A673 (cell line): Measurements from ENCODE around the gene CCDC134. TPM values are rescaled to one million over a fixed set of nuclear protein-coding genes. Genes with fewer than 3 reads are reported as not detected.

Experiments used
- BruUV-seq: library from RNA; stranded (reverse); fragments of 400-500 nt; replicated peaks from 2 replicates; lab custom pipeline; 2021; lab: Mats Ljungman, UMichigan
- CTCF ChIA-PET: fragments of 300-600 bp; sonication (Branson Sonifier 250); formaldehyde crosslinking; loops from one replicate; lab custom pipeline; 2022; ENCODE audit warnings: antibody characterized with exemption; lab: Charles Lee
- POLR2A ChIA-PET: fragments of 300-600 bp; sonication (Branson Sonifier 250); formaldehyde crosslinking; loops from one replicate; lab custom pipeline; 2022; ENCODE audit warnings: antibody characterized with exemption; ENCODE audit not compliant: low non-redundant PET; lab: Charles Lee
- DNase-seq: peaks from one replicate; pipeline ENCODE4 v3.0.0-alpha.2; 2015; ENCODE audit warnings: low spot score
- H3K27ac ChIP-seq: fragments of 200-600 bp; sonication (generic); 2 replicates; pipeline ENCODE4 v1.5.1; 2016; ENCODE audit warnings: mixed run types, low read depth, mild to moderate bottlenecking, mixed read lengths, antibody characterized with exemption, low read length; ENCODE audit not compliant: poor library complexity, severe bottlenecking
- H3K27me3 ChIP-seq: fragments of 200-600 bp; sonication (generic); replicated peaks from 2 replicates; pipeline ENCODE4 v1.6.1; 2017; ENCODE audit warnings: mixed run types, low read depth, mild to moderate bottlenecking, mixed read lengths, antibody characterized with exemption, low read length; ENCODE audit not compliant: insufficient read depth, poor library complexity
- H3K36me3 ChIP-seq: fragments of 200-600 bp; sonication (generic); 2 replicates; pipeline ENCODE4 v1.6.1; 2016; ENCODE audit warnings: mixed run types, mild to moderate bottlenecking, mixed read lengths, antibody characterized with exemption, low read length; ENCODE audit not compliant: insufficient read depth, poor library complexity, severe bottlenecking
- H3K4me1 ChIP-seq: fragments of 200-600 bp; sonication (generic); 2 replicates; pipeline ENCODE4 v1.6.1; 2017; ENCODE audit warnings: mixed run types, mild to moderate bottlenecking, mixed read lengths, antibody characterized with exemption, low read length; ENCODE audit not compliant: insufficient read depth, poor library complexity, severe bottlenecking
- H3K4me3 ChIP-seq: fragments of 200-600 bp; sonication (generic); 2 replicates; pipeline ENCODE4 v1.5.1; 2016; ENCODE audit warnings: low read depth, mixed run types, mild to moderate bottlenecking, mixed read lengths, low read length; ENCODE audit not compliant: poor library complexity, severe bottlenecking
- H3K9me3 ChIP-seq: fragments of 200-600 bp; sonication (generic); 2 replicates; pipeline ENCODE4 v1.6.1; 2016; ENCODE audit warnings: mixed run types, low read depth, mild to moderate bottlenecking, mixed read lengths, antibody characterized with exemption, low read length; ENCODE audit not compliant: poor library complexity, severe bottlenecking
- EZH2 ChIP-seq: fragments of 200-600 bp; sonication (generic); IDR thresholded peaks from 2 replicates; pipeline ENCODE4 v1.6.1; 2017; ENCODE audit warnings: borderline replicate concordance, low read depth, mild to moderate bottlenecking, mixed read lengths, antibody characterized with exemption, low read length; ENCODE audit not compliant: poor library complexity, severe bottlenecking
- intact Hi-C: fragments of 100-400 bp; cut with micrococcal nuclease; formaldehyde crosslinking; loops from one replicate; pipeline ENCODE4 v1.10.0; 2022; ENCODE audit not compliant: unreplicated experiment
- total RNA-seq: library from RNA; stranded (reverse); gene quantifications from 2 replicates; pipeline ENCODE4 v1.2.3, GENCODE V29; 2021
- TF ChIP-seq, protein P1 (sequence below): fragments of 300-800, 200-600 bp; sonication (generic); conservative IDR thresholded peaks from 2 replicates; pipeline ENCODE4 v1.5.1; 2017; ENCODE audit warnings: low read depth, mild to moderate bottlenecking, antibody characterized with exemption, low read length, moderate library complexity, mixed read lengths

The CCDC134 gene
- total RNA-seq, 1 experiment from 2014 or later, result 27.4 TPM

DNA sequence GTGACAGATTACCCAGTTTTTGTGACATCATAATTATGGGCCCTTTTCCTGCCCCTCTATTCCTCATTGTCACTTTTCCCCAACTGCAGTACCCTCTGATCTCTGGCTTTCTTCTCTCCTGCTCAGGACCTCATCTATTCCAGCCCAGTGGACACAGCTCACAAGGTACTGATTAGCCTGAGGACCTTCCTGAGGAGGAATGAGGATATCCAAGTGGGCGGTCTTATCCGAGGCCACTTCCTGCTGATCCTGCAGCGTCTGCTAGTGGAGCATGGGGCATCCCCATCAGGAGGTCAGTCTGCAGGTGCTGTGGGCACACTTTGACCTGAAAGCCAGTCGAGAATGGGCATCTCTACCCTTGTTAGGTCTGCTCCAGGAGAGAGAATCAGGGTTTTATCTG is 24.5 kb upstream of the CCDC134 start:
- TF ChIP-seq, protein P1, sequence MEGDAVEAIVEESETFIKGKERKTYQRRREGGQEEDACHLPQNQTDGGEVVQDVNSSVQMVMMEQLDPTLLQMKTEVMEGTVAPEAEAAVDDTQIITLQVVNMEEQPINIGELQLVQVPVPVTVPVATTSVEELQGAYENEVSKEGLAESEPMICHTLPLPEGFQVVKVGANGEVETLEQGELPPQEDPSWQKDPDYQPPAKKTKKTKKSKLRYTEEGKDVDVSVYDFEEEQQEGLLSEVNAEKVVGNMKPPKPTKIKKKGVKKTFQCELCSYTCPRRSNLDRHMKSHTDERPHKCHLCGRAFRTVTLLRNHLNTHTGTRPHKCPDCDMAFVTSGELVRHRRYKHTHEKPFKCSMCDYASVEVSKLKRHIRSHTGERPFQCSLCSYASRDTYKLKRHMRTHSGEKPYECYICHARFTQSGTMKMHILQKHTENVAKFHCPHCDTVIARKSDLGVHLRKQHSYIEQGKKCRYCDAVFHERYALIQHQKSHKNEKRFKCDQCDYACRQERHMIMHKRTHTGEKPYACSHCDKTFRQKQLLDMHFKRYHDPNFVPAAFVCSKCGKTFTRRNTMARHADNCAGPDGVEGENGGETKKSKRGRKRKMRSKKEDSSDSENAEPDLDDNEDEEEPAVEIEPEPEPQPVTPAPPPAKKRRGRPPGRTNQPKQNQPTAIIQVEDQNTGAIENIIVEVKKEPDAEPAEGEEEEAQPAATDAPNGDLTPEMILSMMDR, result no peak
- TF ChIP-seq EZH2, result no peak
- Histone ChIP-seq H3K27me3 (no peaks in the 10 kb centered on the region), H3K4me3 (no peak overlapping the region), H3K9me3 (no peaks in the 10 kb centered on the region), H3K36me3 (no peaks in the 10 kb centered on the region), H3K27ac (no peak overlapping the region), H3K4me1 (no peaks in the 10 kb centered on the region)
- POLR2A ChIA-PET, result no interaction called here
- no TSS peak for BruUV-seq
- no peak for DNase-seq
- CTCF ChIA-PET, result no interaction called here
- intact Hi-C loops, result no loop called here

DNA sequence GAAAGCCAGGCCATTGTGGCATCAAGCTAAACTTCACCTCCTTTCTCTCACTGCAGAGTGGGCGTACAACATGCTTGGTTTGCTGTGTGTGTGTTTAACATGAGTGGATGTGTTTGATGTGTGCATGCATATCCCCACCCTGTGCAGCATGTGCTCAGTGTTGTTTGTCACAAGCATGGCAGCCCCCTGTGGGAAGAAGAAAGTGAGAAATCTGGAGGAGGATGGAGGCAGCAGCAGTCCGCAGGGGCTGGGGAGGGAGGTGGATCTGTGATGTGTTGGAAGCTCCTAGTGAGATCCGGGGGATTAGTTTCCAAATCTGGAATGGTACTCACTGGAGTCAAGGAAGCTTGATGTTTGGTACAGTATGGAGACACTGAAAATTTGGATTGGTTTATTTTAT is 24.1 kb upstream of the CCDC134 start:
- no peak overlapping the region for H3K27ac ChIP-seq
- H3K4me1 ChIP-seq, result no peaks in the 10 kb centered on the region
- no TSS peak for BruUV-seq
- TF ChIP-seq EZH2, result no peak
- TF ChIP-seq, protein P1, result no peak
- no peak overlapping the region for H3K4me3 ChIP-seq
- DNase-seq, result no peak
- no peaks in the 10 kb centered on the region for H3K36me3 ChIP-seq
- H3K9me3 ChIP-seq, result no peaks in the 10 kb centered on the region
- intact Hi-C loops, result no loop called here
- ChIA-PET CTCF (no interaction called here), POLR2A (no interaction called here)
- H3K27me3 ChIP-seq, result no peaks in the 10 kb centered on the region

DNA sequence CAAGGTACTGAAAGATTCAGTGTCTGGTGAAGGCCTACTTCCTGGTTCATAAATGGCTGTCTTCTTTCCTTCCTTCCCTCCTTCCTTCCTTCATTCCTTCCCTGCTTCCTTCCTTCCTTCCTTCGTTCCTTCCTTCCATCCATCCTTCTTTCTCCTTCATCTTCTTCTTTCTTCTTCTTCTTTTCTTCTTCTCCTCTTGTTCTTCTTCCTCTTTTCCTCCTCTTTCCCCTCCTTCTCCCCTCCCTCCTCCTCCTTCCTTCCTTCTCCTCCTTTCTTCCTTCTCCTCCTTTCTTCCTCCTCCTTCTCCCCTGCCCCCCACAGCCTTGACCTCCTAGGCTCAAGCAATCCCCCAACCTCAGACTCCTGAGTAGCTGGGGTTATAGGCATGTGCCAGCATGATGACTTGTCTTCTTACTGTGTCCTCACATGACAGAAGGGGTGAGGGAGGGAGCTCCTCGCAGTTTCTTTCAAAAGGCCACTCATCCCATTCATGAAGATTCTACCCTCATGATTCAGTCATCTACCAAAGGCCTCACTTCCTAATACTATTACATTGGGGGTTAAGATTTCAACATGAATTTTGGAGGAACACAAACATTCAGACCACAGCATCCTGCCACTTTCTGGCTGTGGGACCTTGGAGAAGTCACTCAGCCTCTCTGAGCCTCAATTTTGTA is 22.6 kb upstream of the CCDC134 start:
- CTCF ChIA-PET, result no interaction called here
- TF ChIP-seq, protein P1, result no peak
- TF ChIP-seq EZH2, result no peak

More for the DNA sequence above, 22.6 kb upstream of the CCDC134 start:
- no TSS peak for BruUV-seq
- H3K9me3 ChIP-seq, result no peaks in the 10 kb centered on the region
- no peaks in the 10 kb centered on the region for H3K27me3 ChIP-seq
- POLR2A ChIA-PET, result no interaction called here
- no peaks in the 10 kb centered on the region for H3K4me1 ChIP-seq
- no peak for DNase-seq
- no peaks in the 10 kb centered on the region for H3K36me3 ChIP-seq
- no peak overlapping the region for H3K27ac ChIP-seq
- no peak overlapping the region for H3K4me3 ChIP-seq
- intact Hi-C loops, result no loop called here
